MM.1S (cell line): ENCODE measurements around the gene PLXDC2.

Source experiments
- CTCF ChIP-seq: fragments of 300-600 bp; sonication (generic); IDR thresholded peaks from 2 replicates; pipeline ENCODE4 v1.5.1; 2016; ENCODE audit warnings: antibody characterized with exemption, low read length, mixed read lengths
- EZH2 ChIP-seq: fragments of 300-600 bp; sonication (generic); optimal IDR thresholded peaks from 2 replicates; pipeline ENCODE3; 2017; ENCODE audit warnings: low read depth, mild to moderate bottlenecking, antibody characterized with exemption, low read length, mixed read lengths
- EZH2phosphoT487 ChIP-seq: fragments of 300-600 bp; sonication (generic); IDR thresholded peaks from 2 replicates; pipeline ENCODE4 v1.6.1; 2018; ENCODE audit warnings: antibody characterized with exemption, low read length

- TF ChIP-seq CTCF (no peak), EZH2phosphoT487 (no peak), EZH2 (no peak)
Measured at GRCh38 chr10:19974554-19974953, 158.3 kb downstream of the PLXDC2 start.
